Measurements from ENCODE around the gene SMIM22.
"Not testable (repeated sequence)": the region's sequence is repeated elsewhere in the genome, so short reads cannot be mapped to it uniquely, and the experiment has no call there.

SMIM22 gene

DNA sequence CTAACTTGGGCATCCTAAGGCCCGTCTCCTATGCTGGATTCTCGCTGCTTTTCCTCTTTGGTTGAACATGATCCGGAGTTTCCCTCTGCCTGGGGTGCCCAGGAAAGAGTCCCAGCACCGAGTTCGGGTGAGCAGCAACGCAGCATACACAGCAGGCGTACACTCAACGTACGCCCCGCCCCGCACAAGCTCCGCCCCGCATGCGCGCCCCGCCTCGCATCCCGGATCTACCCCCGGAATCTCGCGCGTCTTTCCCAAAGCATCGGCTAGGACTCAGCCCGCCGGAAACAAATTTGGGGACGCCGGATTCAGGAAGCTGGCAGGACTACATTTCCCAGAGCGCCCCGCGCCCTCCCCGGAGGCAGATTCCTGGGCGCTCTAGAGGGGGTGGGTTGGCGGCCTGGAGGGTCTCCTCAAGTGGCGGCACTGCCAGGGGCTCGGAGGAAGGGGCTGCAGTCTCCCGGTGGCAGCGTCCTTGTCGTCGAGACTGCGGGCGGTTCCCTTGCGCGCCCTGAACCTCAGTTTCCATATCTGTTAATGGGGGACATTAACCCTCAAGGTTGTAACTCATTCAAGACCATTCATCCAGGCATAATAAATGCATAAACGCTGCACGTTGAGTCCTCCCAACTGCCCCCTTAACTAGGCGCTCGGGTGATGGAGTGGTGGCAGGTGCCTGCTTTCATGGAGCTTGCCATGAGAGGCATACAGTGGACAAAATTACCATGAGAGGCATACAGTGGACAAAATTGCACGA lies 26.4 kb upstream of the SMIM22 start:
- peak; percentile 88 to 92 (median 89) for DNase-seq (ENCODE audit: low read depth in 3 of 3)

- no peak for DNase-seq (ENCODE audit: low read depth in 3 of 3)
Measured at GRCh38 chr16:4769306-4769638, 25.9 kb upstream of the SMIM22 start.

DNA sequence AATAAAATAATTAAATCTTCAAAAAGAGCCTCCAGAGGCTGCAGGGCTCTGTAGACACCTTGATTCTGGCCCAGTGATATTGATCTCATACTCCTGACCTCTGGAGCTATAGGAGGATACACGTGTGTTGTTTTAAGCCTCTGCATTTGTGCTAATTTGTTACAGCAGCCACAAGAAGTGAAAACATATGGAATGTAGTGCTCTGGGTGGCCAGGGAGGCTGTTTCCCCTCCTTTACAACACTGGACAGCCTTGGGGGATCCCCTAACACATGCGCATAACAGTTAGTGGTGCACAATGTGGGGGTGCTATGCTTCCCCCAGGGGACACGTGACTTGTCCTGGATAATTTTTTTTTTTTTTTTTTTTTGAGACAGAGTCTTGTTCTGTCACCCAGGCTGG lies 23.5 kb upstream of the SMIM22 start:
- no peak for DNase-seq (ENCODE audit: low read depth in 3 of 3)

- DNase-seq (ENCODE audit: low read depth in 3 of 3): no peak
Measured at GRCh38 chr16:4772351-4772750, 22.8 kb upstream of the SMIM22 start.

GRCh38 chr16:4775005-4775404 lies 20.2 kb upstream of the SMIM22 start:
- no peak for DNase-seq (ENCODE audit: low read depth in 3 of 3)

DNA sequence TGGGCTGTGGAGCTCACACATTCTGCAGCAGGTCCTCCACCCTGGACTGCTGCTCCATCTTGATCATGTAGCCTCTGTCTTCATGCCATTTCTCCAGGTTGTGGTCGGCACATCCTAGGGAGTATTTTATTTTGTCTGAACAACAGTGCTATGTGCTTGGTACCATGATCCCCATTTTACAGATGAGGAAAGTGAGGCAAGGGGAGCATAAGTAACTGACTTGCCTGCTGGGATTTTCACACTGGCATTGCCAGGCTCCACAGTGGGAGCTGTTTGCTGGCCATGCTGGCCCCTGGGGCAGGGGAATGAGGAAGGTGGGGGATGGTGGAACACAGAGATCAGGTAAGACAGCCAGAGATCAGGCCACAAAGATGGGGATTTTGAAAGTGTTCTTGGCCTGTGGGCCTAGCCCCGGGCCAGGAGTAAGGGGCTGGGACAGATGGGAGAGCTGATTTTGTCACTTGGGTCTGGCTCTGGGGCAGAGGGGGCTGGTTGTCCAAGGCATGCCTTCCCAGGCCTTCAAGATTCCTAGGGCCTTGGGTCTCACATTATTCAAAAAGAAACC lies 18.9 kb upstream of the SMIM22 start:
- DNase-seq (ENCODE audit: low read depth in 3 of 3): no peak

DNA sequence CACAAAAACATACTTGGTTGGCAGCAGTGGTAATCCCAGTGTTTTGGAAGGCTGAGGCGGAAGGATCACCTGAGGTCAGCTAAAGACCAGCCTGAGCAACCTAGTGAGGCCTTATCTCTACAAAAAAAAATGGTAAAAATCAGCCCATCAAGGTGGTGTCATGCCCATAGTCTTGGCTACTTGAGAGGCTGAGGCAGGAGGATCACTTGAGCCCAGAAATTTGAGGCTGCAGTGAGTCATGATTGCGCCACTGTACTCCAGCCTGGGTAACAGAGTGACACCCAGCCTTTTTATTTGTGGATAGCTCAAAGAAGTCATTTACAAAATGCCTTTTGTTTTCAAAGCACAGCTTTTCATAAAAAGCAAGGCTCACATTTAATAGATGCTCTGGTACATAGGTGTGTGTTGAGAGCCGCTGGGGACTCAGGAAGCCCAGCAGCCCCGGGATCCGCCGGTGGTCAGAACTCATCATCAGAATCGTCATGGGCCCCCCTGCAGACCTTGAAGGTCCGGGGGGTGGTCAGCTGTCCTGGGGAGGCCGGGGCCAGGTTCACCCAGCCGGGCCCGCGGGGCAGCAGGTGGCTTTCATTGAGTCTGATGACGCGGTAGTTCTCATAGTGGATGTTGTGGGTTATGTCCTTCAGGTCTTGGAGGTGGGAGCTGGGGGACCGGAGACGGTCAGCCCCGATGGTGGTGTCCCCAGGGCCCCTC lies 17.7 kb upstream of the SMIM22 start:
- no peak for DNase-seq (ENCODE audit: low read depth in 3 of 3)

DNA sequence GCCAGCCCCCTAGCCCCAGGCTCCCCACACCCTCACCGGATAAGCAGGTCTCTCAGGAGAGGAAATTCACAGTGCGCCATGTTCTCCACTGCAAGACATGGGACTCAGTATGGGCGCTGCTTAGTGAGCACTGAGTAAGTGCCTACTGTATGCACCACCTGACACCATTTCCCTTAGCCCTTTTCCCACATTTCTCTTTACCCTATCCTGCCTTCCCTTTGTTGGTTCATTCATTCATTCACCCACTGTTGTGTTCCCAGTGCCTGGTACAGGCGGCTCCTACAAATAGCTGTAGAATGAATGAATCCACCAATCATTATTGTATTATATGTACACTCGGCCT lies 17.1 kb upstream of the SMIM22 start:
- no peak for DNase-seq (ENCODE audit: low read depth in 3 of 3)

DNA sequence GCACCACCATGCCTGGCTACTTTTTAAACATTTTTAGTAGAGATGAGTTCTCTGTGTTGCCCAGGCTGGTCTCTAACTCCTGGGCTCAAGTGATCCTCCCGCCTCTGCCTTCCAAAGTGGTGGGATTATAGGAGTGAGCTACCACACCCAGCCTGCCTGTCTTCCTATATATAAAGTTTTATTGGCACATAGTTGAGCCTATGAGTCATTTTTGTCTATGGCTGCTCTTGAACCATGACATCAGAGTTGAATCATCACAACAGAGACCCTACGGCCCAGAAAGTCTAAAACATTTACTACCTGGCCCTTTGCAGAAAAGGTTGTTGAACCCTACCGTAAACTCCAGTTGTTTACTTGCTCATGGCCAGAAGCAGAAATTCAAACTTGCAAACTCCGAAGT lies 14.9 kb upstream of the SMIM22 start:
- DNase-seq (ENCODE audit: low read depth in 3 of 3): no peak

GRCh38 chr16:4783251-4783950 lies 11.8 kb upstream of the SMIM22 start:
- no peak for DNase-seq (ENCODE audit: low read depth in 3 of 3)

DNA sequence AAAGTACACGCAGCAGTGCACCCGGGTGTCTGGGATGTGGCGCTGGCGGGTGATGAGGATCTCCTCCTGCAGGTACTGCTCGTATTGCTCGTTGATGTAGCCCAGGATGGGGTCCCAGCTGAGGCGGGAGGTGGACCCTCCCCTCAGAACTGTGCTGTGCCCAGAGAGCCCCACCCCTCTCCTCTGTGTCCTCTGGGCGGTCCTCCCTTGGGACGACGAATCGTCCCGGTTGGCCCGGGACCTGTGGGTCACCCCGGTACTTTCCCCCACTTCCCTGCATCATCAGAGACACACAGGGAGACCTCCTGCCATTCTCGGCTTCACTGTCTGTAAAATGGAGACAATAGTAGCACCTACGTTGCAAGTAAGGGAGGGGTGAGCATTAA lies 11.2 kb upstream of the SMIM22 start:
- no peak for DNase-seq (ENCODE audit: low read depth in 3 of 3)

- DNase-seq (ENCODE audit: low read depth in 3 of 3): not testable (repeated sequence)
Measured at GRCh38 chr16:4784444-4784987, 10.7 kb upstream of the SMIM22 start.

DNA sequence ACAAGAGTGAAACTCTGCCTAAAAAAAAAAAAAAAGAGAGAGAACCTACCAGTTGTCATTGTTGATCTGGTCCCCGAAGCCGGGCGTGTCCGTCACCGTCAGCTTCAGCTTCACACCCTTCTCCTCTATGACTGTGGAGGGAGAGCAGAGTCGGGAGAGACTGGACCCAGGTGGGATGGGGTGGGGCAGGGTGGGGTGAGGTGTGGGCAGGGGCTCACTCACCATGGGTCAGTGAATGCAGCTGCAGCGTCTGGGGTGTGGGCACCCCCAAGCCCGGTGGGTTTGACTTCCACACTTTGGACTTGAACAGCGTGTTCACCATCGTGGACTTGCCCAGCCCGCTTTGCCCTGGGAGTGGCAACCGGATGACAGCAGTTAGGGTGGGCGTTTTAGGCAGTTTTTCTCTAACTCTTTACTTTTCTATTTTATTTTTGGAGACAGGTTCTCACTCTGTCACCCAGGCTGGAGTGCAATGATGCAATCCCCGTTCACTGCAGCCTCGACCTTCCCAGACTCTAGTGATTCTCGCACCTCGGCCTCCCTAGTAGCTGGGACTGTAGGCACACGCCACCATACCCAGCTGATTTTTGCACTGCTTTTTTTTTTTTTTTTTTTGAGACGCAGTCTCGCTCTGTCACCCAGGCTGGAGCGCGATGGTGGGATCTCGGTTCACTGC lies 9.3 kb upstream of the SMIM22 start:
- no peak for DNase-seq (ENCODE audit: low read depth in 3 of 3)

GRCh38 chr16:4787068-4787467 lies 8.1 kb upstream of the SMIM22 start:
- DNase-seq (ENCODE audit: low read depth in 3 of 3): no peak

DNA sequence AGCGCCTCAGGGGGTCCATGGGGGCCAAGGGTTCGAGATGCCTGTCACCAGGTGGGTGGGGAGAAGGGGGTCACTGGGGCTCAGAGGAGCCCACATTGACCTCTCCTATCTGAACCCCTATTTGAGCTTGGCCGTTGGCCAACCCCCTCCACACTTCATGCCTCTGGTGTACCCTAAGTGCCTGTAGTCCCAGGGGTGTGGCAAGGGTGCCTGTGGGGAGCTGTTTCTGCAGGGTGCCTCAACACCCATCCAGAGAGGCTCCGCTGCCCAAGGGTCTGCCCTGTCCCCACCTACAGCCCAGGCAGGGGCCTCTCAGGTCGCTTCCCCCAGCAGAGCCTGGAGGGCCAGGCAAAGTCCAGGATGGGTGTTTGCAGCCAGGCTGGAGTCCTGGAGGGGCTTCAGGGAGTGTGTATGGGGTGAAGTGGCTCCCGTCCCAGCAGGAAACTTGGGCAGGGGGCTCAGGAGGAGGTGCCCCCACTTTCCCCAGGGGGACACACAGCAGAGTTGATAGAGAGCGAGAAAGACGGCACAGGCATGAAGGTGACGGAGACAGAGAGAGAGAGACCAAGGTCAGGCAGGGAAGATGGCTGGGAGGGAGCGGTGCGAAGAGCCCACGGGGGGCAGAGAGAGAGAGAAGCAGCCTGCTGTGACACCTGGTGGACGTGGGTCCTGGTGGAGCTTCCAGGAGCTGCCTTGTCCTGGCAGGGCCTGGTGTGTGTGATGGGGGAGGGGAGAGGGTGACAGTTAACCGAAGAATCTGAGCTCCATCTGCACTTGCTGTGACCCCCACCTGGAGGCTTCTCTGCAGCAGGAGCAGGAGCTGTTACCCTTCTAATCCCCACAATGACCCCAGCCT lies 7.3 kb upstream of the SMIM22 start, which contains the start of gene SEPTIN12:
Gene SEPTIN12, minus strand, starts transcription at position 719 of the 856 bp plus-strand sequence. Its CDS starts 700 bp downstream, at position 19.
- no peak for DNase-seq (ENCODE audit: low read depth in 3 of 3)

DNA sequence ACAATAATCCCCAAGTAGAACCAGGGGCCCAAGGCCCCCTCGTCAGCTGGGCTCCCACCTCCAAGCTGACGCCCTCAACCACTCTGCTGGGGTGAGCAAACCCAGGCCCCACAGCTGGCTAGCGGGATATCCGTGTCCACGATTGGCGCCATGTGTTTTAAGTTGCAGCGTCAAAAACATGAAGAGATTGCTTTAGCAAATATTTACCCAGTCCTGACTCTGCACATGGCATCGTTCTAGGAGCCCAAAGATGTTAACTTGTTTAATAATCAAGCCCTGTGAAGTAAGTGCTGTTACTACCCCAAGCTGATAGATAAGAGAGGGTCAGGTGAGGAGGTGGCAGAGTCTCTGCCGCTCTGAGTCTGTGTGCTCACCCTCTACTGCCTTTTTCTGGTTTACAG lies 6.7 kb upstream of the SMIM22 start:
- no peak for DNase-seq (ENCODE audit: low read depth in 3 of 3)

DNA sequence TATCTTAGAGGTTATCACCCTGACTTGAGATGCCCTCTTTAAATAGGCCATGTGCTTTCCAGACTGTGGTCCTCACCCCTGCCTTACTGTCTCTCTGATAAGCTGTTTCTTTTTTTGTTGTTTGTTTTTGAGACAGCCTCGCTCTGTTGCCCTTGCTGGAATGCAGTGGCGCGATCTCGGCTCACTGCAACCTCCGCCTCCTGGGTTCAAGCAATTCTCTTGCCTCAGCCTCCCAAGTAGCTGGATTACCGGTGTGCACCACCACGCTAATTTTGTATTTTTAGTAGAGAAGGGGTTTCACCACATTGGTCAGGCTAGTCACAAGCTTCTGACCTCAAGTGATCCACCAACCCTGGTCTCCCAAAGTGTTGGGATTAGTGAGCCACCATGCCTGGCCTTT lies 6.3 kb upstream of the SMIM22 start:
- no peak for DNase-seq (ENCODE audit: low read depth in 3 of 3)

- DNase-seq (ENCODE audit: low read depth in 3 of 3): no peak
Measured at GRCh38 chr16:4790261-4790660, 4.9 kb upstream of the SMIM22 start.

GRCh38 chr16:4790871-4791270 lies 4.3 kb upstream of the SMIM22 start:
- DNase-seq (ENCODE audit: low read depth in 3 of 3): no peak

- no peak for DNase-seq (ENCODE audit: low read depth in 3 of 3)
Measured at GRCh38 chr16:4792951-4793513, 2.1 kb upstream of the SMIM22 start.

All from stimulated activated CD4-positive, alpha-beta T cell treated with anti-CD3 and anti-CD28 coated beads, TNF-alpha, amount 100 ng/mL, for 48 hours (primary cell).